ENCODE results near the gene DOK6.

- TF ChIP-seq SUZ12 (IDR thresholded peaks at IDR 0.05; ENCODE audit: unreplicated experiment) (no peak), POU2F2 (IDR thresholded peaks at IDR 0.05; ENCODE audit: borderline replicate concordance, low read depth, low read length) (no peak), CTCF (IDR thresholded peaks at IDR 0.05 in 2 of 3, conservative IDR thresholded peaks at IDR 0.05 in 1 of 3; ENCODE audit: control insufficient read depth in 2 of 3, extremely low read depth in 1 of 3, insufficient read depth in 1 of 3, low read depth in 3 of 3, low read length in 3 of 3) (no peak), HDAC6 (IDR thresholded peaks at IDR 0.05; ENCODE audit: unreplicated experiment) (no peak), USF2 (IDR thresholded peaks at IDR 0.05; ENCODE audit: borderline replicate concordance, low read depth, low read length) (no peak), POLR2AphosphoS2 (IDR thresholded peaks at IDR 0.05; ENCODE audit: low read depth, low read length) (no peak), SMAD1 (IDR thresholded peaks at IDR 0.05; ENCODE audit: low read depth, partially characterized antibody) (no peak), EP300 (IDR thresholded peaks at IDR 0.05; ENCODE audit: borderline replicate concordance in 1 of 2, control insufficient read depth in 1 of 2, low read depth in 2 of 2, low read length in 2 of 2) (no peak), BRCA1 (IDR thresholded peaks at IDR 0.05; ENCODE audit: low read depth, low read length) (no peak), POLR2A (IDR thresholded peaks at IDR 0.05; ENCODE audit: low read depth, low read length) (no peak), MAX (IDR thresholded peaks at IDR 0.05; ENCODE audit: low read depth, low read length) (no peak), REST (IDR thresholded peaks at IDR 0.05; ENCODE audit: low read depth, low read length) (no peak)
These were observed 477.7 kb downstream of the DOK6 start for GRCh38 chr18:69878213-69878933.
